Vagina (tissue), 2 donors: ENCODE data around the gene HK3.

ENCODE experiments used
- POLR2A ChIP-seq, 2 donors: fragments of 450-650 bp; IDR thresholded peaks; one replicate each; pipeline ENCODE4 v1.6.1; 2017; ENCODE audit warnings: antibody characterized with exemption in 2 of 2, mild to moderate bottlenecking in 2 of 2, moderate library complexity in 2 of 2
- POLR2AphosphoS5 ChIP-seq, 2 donors: sonication (generic); formaldehyde crosslinking; IDR thresholded peaks; one replicate each; pipeline ENCODE4 v1.9.0; 2017; ENCODE audit warnings: antibody characterized with exemption in 2 of 2, mild to moderate bottlenecking in 2 of 2, low read depth in 1 of 2; ENCODE audit not compliant: insufficient read depth in 1 of 2
- TF ChIP-seq, protein P1 (sequence below), 3 experiments: fragments of 450-650 bp in 2 of 3; fragments of 200-600 bp in 1 of 3; sonication (generic) in 1 of 3; IDR thresholded peaks; one replicate each; pipeline ENCODE4 v1.5.1; 2017 to 2019; ENCODE audit warnings: antibody characterized with exemption in 3 of 3, mild to moderate bottlenecking in 2 of 3, moderate library complexity in 2 of 3

GRCh38 chr5:176830995-176831423 lies 68.1 kb downstream of the HK3 start:
- TF ChIP-seq, protein P1, sequence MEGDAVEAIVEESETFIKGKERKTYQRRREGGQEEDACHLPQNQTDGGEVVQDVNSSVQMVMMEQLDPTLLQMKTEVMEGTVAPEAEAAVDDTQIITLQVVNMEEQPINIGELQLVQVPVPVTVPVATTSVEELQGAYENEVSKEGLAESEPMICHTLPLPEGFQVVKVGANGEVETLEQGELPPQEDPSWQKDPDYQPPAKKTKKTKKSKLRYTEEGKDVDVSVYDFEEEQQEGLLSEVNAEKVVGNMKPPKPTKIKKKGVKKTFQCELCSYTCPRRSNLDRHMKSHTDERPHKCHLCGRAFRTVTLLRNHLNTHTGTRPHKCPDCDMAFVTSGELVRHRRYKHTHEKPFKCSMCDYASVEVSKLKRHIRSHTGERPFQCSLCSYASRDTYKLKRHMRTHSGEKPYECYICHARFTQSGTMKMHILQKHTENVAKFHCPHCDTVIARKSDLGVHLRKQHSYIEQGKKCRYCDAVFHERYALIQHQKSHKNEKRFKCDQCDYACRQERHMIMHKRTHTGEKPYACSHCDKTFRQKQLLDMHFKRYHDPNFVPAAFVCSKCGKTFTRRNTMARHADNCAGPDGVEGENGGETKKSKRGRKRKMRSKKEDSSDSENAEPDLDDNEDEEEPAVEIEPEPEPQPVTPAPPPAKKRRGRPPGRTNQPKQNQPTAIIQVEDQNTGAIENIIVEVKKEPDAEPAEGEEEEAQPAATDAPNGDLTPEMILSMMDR (IDR thresholded peaks at IDR 0.05), result no peak
- TF ChIP-seq POLR2A (IDR thresholded peaks at IDR 0.05) (no peak), POLR2AphosphoS5 (IDR thresholded peaks at IDR 0.05; ENCODE audit: insufficient read depth in 1 of 2, low read depth in 1 of 2) (no peak)
